K562 (cell line): Measurements from ENCODE around the gene PAX2. TPM values are rescaled to one million over a fixed set of nuclear protein-coding genes. Genes with fewer than 3 reads are reported as not detected.

Experiments
- ATAC-seq: fragments of 200-7000 bp; cut with Tn5 transposase; 3 replicates; pipeline ENCODE4 v1.9.1; 2020; ENCODE audit warnings: moderate library complexity
- BruUV-seq: library from RNA; stranded (reverse); fragments of 400-500 nt; replicated peaks from 2 replicates; lab custom pipeline; 2021; lab: Mats Ljungman, UMichigan
- CTCF ChIA-PET: fragments of 300-600 bp; formaldehyde crosslinking; extraction: SDS; loops from one replicate; lab custom pipeline; 2021; ENCODE audit warnings: low intra/inter-chr PET ratio; lab: Yijun Ruan, JAX
- POLR2A ChIA-PET: fragments of 300-600, 350-650 bp; sonication (Branson Sonifier 250); formaldehyde crosslinking; extraction: SDS; loops from one replicate; lab custom pipeline; 2021; ENCODE audit warnings: antibody characterized with exemption, inconsistent platforms; lab: Yijun Ruan, JAX
- DNase-seq, 4 experiments: peaks; one replicate each; pipeline versions ENCODE4 v3.0.0 to v3.0.0-alpha.2; 2011 to 2018; ENCODE audit warnings: low spot score in 3 of 4, mixed read lengths in 3 of 4; ENCODE audit errors: extremely low read depth in 1 of 4
- FAIRE-seq: peaks from 2 replicates; lab custom pipeline; 2011; peaks lifted over from hg19 to GRCh38; lab: Jason Lieb, UNC
- H2AFZ ChIP-seq: 2 replicates; pipeline ENCODE4 v1.6.0; 2011; ENCODE audit warnings: low read depth, low read length, control low read depth, inconsistent platforms
- H3K27ac ChIP-seq: fragments of 200-600 bp; 3 replicates; pipeline ENCODE4 v1.8.0; 2011; ENCODE audit warnings: low read depth, mild to moderate bottlenecking, control low read depth, inconsistent platforms, low read length, moderate library complexity, mixed read lengths; ENCODE audit errors: extremely low read depth
- H3K27me3 ChIP-seq, 2 experiments: fragments of 300-600 bp in 1 of 2; 2 replicates in 1 of 2; 3 replicates in 1 of 2; pipeline versions ENCODE4 v1.6.0 to v1.8.0; 2011; ENCODE audit warnings: inconsistent platforms in 2 of 2, low read length in 2 of 2, mild to moderate bottlenecking in 1 of 2, mixed read lengths in 1 of 2, moderate library complexity in 1 of 2; ENCODE audit not compliant: control insufficient read depth in 2 of 2, insufficient read depth in 2 of 2
- H3K36me3 ChIP-seq: fragments of 300-600 bp; 3 replicates; pipeline ENCODE4 v1.8.0; 2011; ENCODE audit warnings: mild to moderate bottlenecking, low read length, inconsistent platforms; ENCODE audit not compliant: control insufficient read depth, insufficient read depth
- H3K4me1 ChIP-seq, 2 experiments: fragments of 200-600 bp in 1 of 2; replicated peaks in 1 of 2; 2 replicates in 1 of 2; 3 replicates in 1 of 2; pipeline versions ENCODE4 v1.5.1 to v1.8.0; 2011; ENCODE audit warnings: inconsistent platforms in 2 of 2, low read length in 2 of 2, mild to moderate bottlenecking in 1 of 2, mixed read lengths in 1 of 2, moderate library complexity in 1 of 2; ENCODE audit not compliant: control insufficient read depth in 2 of 2, insufficient read depth in 2 of 2
- H3K4me2 ChIP-seq: 2 replicates; pipeline ENCODE4 v1.6.1; 2011; ENCODE audit warnings: low read length, control low read depth, inconsistent platforms, mixed read lengths; ENCODE audit not compliant: insufficient read depth
- H3K4me3 ChIP-seq: fragments of 200-600 bp; sonication (generic), shearing (Covaris generic); 2 replicates; pipeline ENCODE4 v1.5.1; 2016; ENCODE audit warnings: control low read depth, inconsistent platforms
- H3K79me2 ChIP-seq: fragments of 200-600 bp; 3 replicates; pipeline ENCODE4 v1.8.0; 2011; ENCODE audit warnings: low read length, inconsistent platforms; ENCODE audit not compliant: control insufficient read depth, insufficient read depth
- H3K9ac ChIP-seq, 2 experiments: 2 replicates each; pipeline versions ENCODE4 v1.6.0 to v1.6.1; 2011; ENCODE audit warnings: low read depth in 2 of 2, low read length in 2 of 2, control low read depth in 1 of 2, inconsistent platforms in 1 of 2, mild to moderate bottlenecking in 1 of 2, mixed read lengths in 1 of 2; ENCODE audit not compliant: insufficient read depth in 1 of 2
- H3K9me1 ChIP-seq: one replicate; pipeline ENCODE4 v1.6.0; 2011; ENCODE audit warnings: inconsistent platforms, mild to moderate bottlenecking, low read length, moderate library complexity; ENCODE audit not compliant: control insufficient read depth, insufficient read depth
- H3K9me3 ChIP-seq: replicated peaks from 2 replicates; pipeline ENCODE4 v1.5.1; 2011; ENCODE audit warnings: low read depth, low read length, inconsistent platforms; ENCODE audit not compliant: control insufficient read depth, insufficient read depth
- H4K20me1 ChIP-seq: replicated peaks from 2 replicates; pipeline ENCODE4 v1.6.1; 2011; ENCODE audit warnings: low read length, inconsistent platforms, mixed read lengths; ENCODE audit not compliant: control insufficient read depth, insufficient read depth
- C11orf30 ChIP-seq: fragments of 450-650 bp; IDR thresholded peaks from 2 replicates; pipeline ENCODE4 v1.6.1; 2016; ENCODE audit warnings: low read depth, mild to moderate bottlenecking
- CEBPG ChIP-seq, 3 experiments: fragments of 200-800 bp in 1 of 3; sonication (Bioruptor generic) in 1 of 3; sonication (generic) in 1 of 3; formaldehyde crosslinking in 1 of 3; IDR thresholded peaks in 2 of 3; conservative IDR thresholded peaks in 1 of 3; 2 replicates each; pipeline versions ENCODE4 v1.6.1 to v1.8.0; 2016 to 2022; ENCODE audit warnings: missing compliant biosample characterization in 2 of 3, missing genetic modification characterization in 2 of 3, mild to moderate bottlenecking in 1 of 3, missing genetic modification reagents in 1 of 3
- FIP1L1 ChIP-seq: fragments of 200-400 bp; formaldehyde crosslinking; IDR thresholded peaks from 2 replicates; pipeline ENCODE4 v1.6.1; 2018; ENCODE audit warnings: mild to moderate bottlenecking, low read depth, low read length; ENCODE audit not compliant: poor library complexity, severe bottlenecking
- NONO ChIP-seq, 2 experiments: fragments of 200-400 bp in 1 of 2; fragments of 450-650 bp in 1 of 2; formaldehyde crosslinking in 1 of 2; IDR thresholded peaks; 2 replicates each; pipeline ENCODE4 v1.6.1; 2017; ENCODE audit warnings: low read depth in 2 of 2, mild to moderate bottlenecking in 2 of 2, moderate library complexity in 2 of 2, low read length in 1 of 2
- SNRNP70 ChIP-seq: fragments of 200-400 bp; formaldehyde crosslinking; optimal IDR thresholded peaks from 2 replicates; pipeline ENCODE3; 2017; ENCODE audit warnings: low read depth, low read length
- SRSF3 ChIP-seq: fragments of 200-400 bp; formaldehyde crosslinking; IDR thresholded peaks from 2 replicates; pipeline ENCODE4 v1.6.1; 2016; ENCODE audit warnings: mild to moderate bottlenecking, low read length, moderate library complexity; ENCODE audit not compliant: insufficient read depth
- TBP ChIP-seq: optimal IDR thresholded peaks from 2 replicates; pipeline ENCODE3; 2011; ENCODE audit warnings: low read depth, low read length, improper control_type of control experiment
- TFE3 ChIP-seq: fragments of 450-650 bp; formaldehyde crosslinking; IDR thresholded peaks from 2 replicates; pipeline ENCODE4 v1.4.0; 2020; ENCODE audit warnings: mild to moderate bottlenecking, mixed read lengths
- ZKSCAN8 ChIP-seq: fragments of 200-800 bp; sonication (Bioruptor generic); IDR thresholded peaks from 2 replicates; pipeline ENCODE4 v1.6.1; 2016; ENCODE audit warnings: missing genetic modification characterization, missing compliant biosample characterization
- ZNF124 ChIP-seq: sonication (generic); formaldehyde crosslinking; IDR thresholded peaks from 2 replicates; pipeline ENCODE4 v1.8.1; 2022; ENCODE audit warnings: missing genetic modification reagents
- ZNF174 ChIP-seq: fragments of 250-450 bp; sonication (Bioruptor Pico); IDR thresholded peaks from 2 replicates; pipeline ENCODE4 v1.4.0; 2020; ENCODE audit warnings: mild to moderate bottlenecking
- ZNF175 ChIP-seq: fragments of 200-800 bp; sonication (Bioruptor generic); IDR thresholded peaks from 2 replicates; pipeline ENCODE4 v1.6.1; 2016; ENCODE audit warnings: low read depth, mild to moderate bottlenecking, missing genetic modification characterization, missing compliant biosample characterization
- ZNF407 ChIP-seq: fragments of 450-650 bp; IDR thresholded peaks from 2 replicates; pipeline ENCODE4 v1.6.1; 2016; ENCODE audit warnings: low read depth
- WGBS: fragments of 100-300 bp; shearing (Covaris generic); methylation state at CpG from one replicate; pipeline ENCODE4 v1.1.6; 2016; ENCODE audit warnings: low coverage, mixed read lengths; ENCODE audit not compliant: insufficient coverage; ENCODE audit errors: missing lambda C conversion rate; 5-methylcytosine and 5-hydroxymethylcytosine counted together
- in situ Hi-C: fragments of 300-500 bp; cut with MboI; formaldehyde crosslinking; loops from 4 replicates; pipeline ENCODE4 v1.15.0; 2018; ENCODE audit warnings: inconsistent platforms, mixed read lengths
- intact Hi-C: fragments of 100-400 bp; cut with micrococcal nuclease; formaldehyde crosslinking; loops from 2 replicates; pipeline ENCODE4 v1.14.2; 2022
- polyA plus RNA-seq, 8 experiments: library from polyadenylated mRNA; depleted of rRNA in 4 of 8; stranded (reverse) in 5 of 8; unstranded in 3 of 8; fragments of >200 nt; fragmentation: Nextera tagmentation in 2 of 8; fragmentation: Illumina TruSeq in 1 of 8; extraction: Ambion mirVana in 2 of 8; extraction: Trizol in 1 of 8; gene quantifications; 2 replicates each; pipeline versions ENCODE4 v1.2.1 to v1.2.3, GENCODE V29; 2011 to 2014; ENCODE audit warnings: inconsistent platforms in 1 of 8, missing spikeins in 1 of 8
- total RNA-seq, 7 experiments: library from RNA; depleted of rRNA in 6 of 7; stranded (reverse); fragments of >200 nt in 6 of 7; fragmentation: Illumina TruSeq in 2 of 7; extraction: Trizol in 2 of 7; gene quantifications; 2 replicates each; pipeline versions ENCODE4 v1.2.1 to v1.2.3, GENCODE V29; 2011 to 2021; ENCODE audit warnings: low replicate concordance in 1 of 7

PAX2 gene
- total and polyA plus RNA-seq, 9 of the 15 experiments (the other 6 are each of a cell fraction or from before 2014, with no cell fraction given) = not detected

GRCh38 chr10:100838986-100839385, 93.6 kb downstream of the PAX2 start:
- no peak overlapping the region for H3K27ac ChIP-seq
- in situ Hi-C loops = no loop called here
- H3K4me2 ChIP-seq = no peak overlapping the region
- H3K9ac ChIP-seq = no peak overlapping the region
- ATAC-seq = no peak
- POLR2A ChIA-PET = interaction anchor here (0.7 to 0.8 kb wide), 2 partner anchors 20 to 778 kb away, joined by 3 read pairs; no protein-coding TSS in a partner anchor
- CTCF ChIA-PET = no interaction called here
- H3K4me1 ChIP-seq = no peaks in the 10 kb centered on the region
- H2AFZ ChIP-seq = no peak overlapping the region
- H3K79me2 ChIP-seq = no peaks in the 10 kb centered on the region
- DNase-seq = no peak
- no peaks in the 10 kb centered on the region for H3K9me3 ChIP-seq
- no peaks in the 10 kb centered on the region for H3K9me1 ChIP-seq
- whole genome bisulfite sequencing = 3% methylated on average over 3 of the region's 3 CpGs
- no TSS peak for BruUV-seq
- FAIRE-seq = no peak
- H3K36me3 ChIP-seq = no peaks in the 10 kb centered on the region
- intact Hi-C loops = no loop called here
- H3K27me3 ChIP-seq = no peaks in the 10 kb centered on the region
- no peaks in the 10 kb centered on the region for H4K20me1 ChIP-seq
- H3K4me3 ChIP-seq = no peak overlapping the region
- peak; percentile 69 for TF ChIP-seq CEBPG (CRISPR knock-in tag; IDR thresholded peaks at IDR 0.05)
- peak; percentile 61 to 92 for TF ChIP-seq CEBPG (tag; conservative IDR thresholded peaks at IDR 0.05 in 1 of 2, IDR thresholded peaks at IDR 0.05 in 1 of 2)
- no peak for TF ChIP-seq SRSF3
- no peak for TF ChIP-seq ZKSCAN8 (CRISPR knock-in tag)
- no peak for TF ChIP-seq NONO (IDR thresholded peaks at IDR 0.05; ENCODE audit: low read depth in 2 of 2, low read length in 1 of 2)
- no peak for TF ChIP-seq FIP1L1
- TF ChIP-seq C11orf30 = no peak
- no peak for TF ChIP-seq ZNF174 (CRISPR knock-in tag)
- no peak for TF ChIP-seq SNRNP70
- TF ChIP-seq ZNF407 = no peak
- no peak for TF ChIP-seq ZNF175 (CRISPR knock-in tag)
- TF ChIP-seq TFE3 (CRISPR knock-in tag) = peak; percentile 83
- TF ChIP-seq TBP = no peak
- no peak for TF ChIP-seq ZNF124 (CRISPR knock-in tag)
